Activated B cell treated with CpG ODN at 0.5 μM for 24 hours (primary cell): Measurements from ENCODE around the gene RTTN. TPM values are rescaled to one million over a fixed set of nuclear protein-coding genes. Genes with fewer than 3 reads are reported as not detected.

Source experiments
- ATAC-seq: fragments of 200-7000 bp; cut with Tn5 transposase; one replicate; pipeline ENCODE4 v1.10.0; 2021; ENCODE audit warnings: low read depth, mild to moderate bottlenecking, moderate library complexity
- CTCF ChIA-PET: fragments of 350-600 bp; sonication (Branson Sonifier 250); formaldehyde crosslinking; loops from one replicate; lab custom pipeline; 2021; ENCODE audit warnings: antibody characterized with exemption; lab: Charles Lee
- POLR2A ChIA-PET: fragments of 350-600 bp; sonication (Branson Sonifier 250); formaldehyde crosslinking; loops from one replicate; lab custom pipeline; 2021; ENCODE audit warnings: antibody characterized with exemption; lab: Charles Lee
- DNase-seq: peaks from one replicate; pipeline ENCODE4 v3.0.0; 2022
- H3K27ac Mint-ChIP-seq: one replicate; pipeline ENCODE4 v1.8.0; 2020; ENCODE audit warnings: mixed read lengths
- H3K27me3 Mint-ChIP-seq: one replicate; pipeline ENCODE4 v1.8.0; 2021; ENCODE audit warnings: mixed read lengths
- H3K36me3 Mint-ChIP-seq: one replicate; pipeline ENCODE4 v1.8.0; 2021; ENCODE audit warnings: low read depth, mixed read lengths
- H3K4me1 Mint-ChIP-seq: one replicate; pipeline ENCODE4 v1.8.0; 2021; ENCODE audit warnings: mixed read lengths
- H3K4me3 Mint-ChIP-seq: one replicate; pipeline ENCODE4 v1.8.0; 2020; ENCODE audit warnings: mild to moderate bottlenecking, mixed read lengths
- H3K9me3 Mint-ChIP-seq: one replicate; pipeline ENCODE4 v1.8.0; 2020; ENCODE audit warnings: mixed read lengths
- CTCF ChIP-seq: fragments of 200-600 bp; IDR thresholded peaks from one replicate; pipeline ENCODE4 v1.8.0; 2022; ENCODE audit warnings: antibody characterized with exemption, mild to moderate bottlenecking
- intact Hi-C: fragments of 100-400 bp; cut with micrococcal nuclease; formaldehyde crosslinking; loops from one replicate; pipeline ENCODE4 v1.15.1; 2024
- total RNA-seq: library from RNA; stranded (reverse); gene quantifications from 2 replicates; pipeline ENCODE4 v1.2.3, GENCODE V29; 2022

RTTN gene
- total RNA-seq, 1 donor from 2014 or later, result 25.9 TPM

DNA sequence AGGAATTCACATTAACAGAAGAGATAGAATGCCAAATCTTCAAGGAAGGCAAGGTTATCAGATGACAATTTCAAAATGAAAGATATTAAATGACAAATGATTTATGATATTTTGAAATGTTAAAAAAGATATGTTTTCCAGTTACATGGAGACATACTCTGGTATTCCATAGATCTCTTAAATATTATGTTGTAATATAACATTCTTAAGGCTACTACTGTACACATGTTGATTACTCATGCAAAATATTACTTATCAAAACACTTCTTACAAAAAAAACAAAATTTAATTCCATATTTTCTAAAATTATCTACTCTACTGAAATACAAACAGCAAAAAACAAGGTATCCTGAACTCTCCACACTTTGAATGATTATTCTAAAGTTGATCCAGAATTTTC, 22.9 kb downstream of the RTTN start:
- Mint-ChIP-seq H3K27me3 (no peaks in the 10 kb centered on the region), H3K4me3 (no peak overlapping the region), H3K36me3 (peaks cover 62% of the 10 kb centered on the region), H3K27ac (no peak overlapping the region), H3K4me1 (no peaks in the 10 kb centered on the region), H3K9me3 (no peaks in the 10 kb centered on the region)
- DNase-seq (no peak), ATAC-seq (no peak)
- intact Hi-C loops, result no loop called here
- TF ChIP-seq CTCF, result no peak
- CTCF ChIA-PET, result interaction anchor here (2.5 kb wide), 1 partner anchor 12 kb away, joined by 9 read pairs; no protein-coding TSS in a partner anchor
- POLR2A ChIA-PET, result no interaction called here

DNA sequence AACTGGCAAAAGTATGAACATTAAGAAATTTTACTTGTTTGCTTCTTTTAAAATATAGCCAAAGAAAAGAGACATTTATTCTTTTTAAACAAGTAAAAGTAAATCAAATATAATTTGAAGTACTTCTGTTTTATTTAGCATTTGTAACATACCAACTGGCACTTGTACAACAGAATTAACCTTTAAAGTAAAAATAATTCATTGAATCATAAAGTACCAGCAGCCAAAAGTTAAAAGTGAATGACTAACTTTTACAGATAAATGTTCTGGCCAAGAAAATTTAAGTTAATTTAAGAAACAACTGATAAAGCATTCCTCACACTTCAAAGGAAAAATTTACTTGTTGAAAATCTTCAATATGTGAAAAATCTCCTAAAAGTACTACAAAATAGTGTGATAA, 23.8 kb downstream of the RTTN start:
- H3K27me3 Mint-ChIP-seq, result no peaks in the 10 kb centered on the region
- POLR2A ChIA-PET, result no interaction called here
- H3K27ac Mint-ChIP-seq, result no peak overlapping the region
- ATAC-seq (no peak), DNase-seq (no peak)
- H3K4me1 Mint-ChIP-seq, result no peaks in the 10 kb centered on the region
- no peak for TF ChIP-seq CTCF
- H3K36me3 Mint-ChIP-seq, result peaks cover 57% of the 10 kb centered on the region
- intact Hi-C loops, result no loop called here
- no peak overlapping the region for H3K4me3 Mint-ChIP-seq
- no peaks in the 10 kb centered on the region for H3K9me3 Mint-ChIP-seq
- CTCF ChIA-PET, result no interaction called here

GRCh38 chr18:70181015-70181414, 24.5 kb downstream of the RTTN start:
- ATAC-seq (no peak), DNase-seq (no peak)
- ChIA-PET CTCF (no interaction called here), POLR2A (no interaction called here)
- intact Hi-C loops, result no loop called here
- Mint-ChIP-seq H3K27ac (no peak overlapping the region), H3K9me3 (no peaks in the 10 kb centered on the region), H3K4me3 (no peak overlapping the region), H3K36me3 (peaks cover 55% of the 10 kb centered on the region), H3K27me3 (no peaks in the 10 kb centered on the region), H3K4me1 (no peaks in the 10 kb centered on the region)
- no peak for TF ChIP-seq CTCF

DNA sequence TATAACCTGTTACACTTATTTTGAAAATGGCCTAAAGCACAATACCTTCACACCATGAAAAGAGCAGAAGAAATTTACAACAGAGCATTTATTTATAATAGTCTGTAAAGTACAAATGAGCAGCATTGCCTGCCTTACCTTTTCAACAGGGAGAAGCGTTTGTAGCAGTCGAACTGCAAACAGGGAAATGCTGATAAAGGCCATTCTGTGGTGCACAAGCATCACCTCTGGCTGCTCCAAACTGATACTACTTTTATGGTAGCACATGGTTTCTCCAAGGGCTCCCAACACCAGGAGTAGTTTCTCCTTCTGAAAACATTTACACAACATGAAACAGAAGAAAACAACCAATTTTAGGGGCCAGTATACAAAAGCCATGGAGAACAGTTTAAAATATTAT, 28.9 kb downstream of the RTTN start:
- Mint-ChIP-seq H3K36me3 (peaks cover 37% of the 10 kb centered on the region), H3K27ac (no peak overlapping the region), H3K27me3 (no peaks in the 10 kb centered on the region), H3K9me3 (no peaks in the 10 kb centered on the region), H3K4me1 (no peaks in the 10 kb centered on the region), H3K4me3 (no peak overlapping the region)
- DNase-seq, result no peak
- POLR2A ChIA-PET, result no interaction called here
- ATAC-seq, result no peak
- no peak for TF ChIP-seq CTCF
- intact Hi-C loops, result no loop called here
- CTCF ChIA-PET, result no interaction called here

DNA sequence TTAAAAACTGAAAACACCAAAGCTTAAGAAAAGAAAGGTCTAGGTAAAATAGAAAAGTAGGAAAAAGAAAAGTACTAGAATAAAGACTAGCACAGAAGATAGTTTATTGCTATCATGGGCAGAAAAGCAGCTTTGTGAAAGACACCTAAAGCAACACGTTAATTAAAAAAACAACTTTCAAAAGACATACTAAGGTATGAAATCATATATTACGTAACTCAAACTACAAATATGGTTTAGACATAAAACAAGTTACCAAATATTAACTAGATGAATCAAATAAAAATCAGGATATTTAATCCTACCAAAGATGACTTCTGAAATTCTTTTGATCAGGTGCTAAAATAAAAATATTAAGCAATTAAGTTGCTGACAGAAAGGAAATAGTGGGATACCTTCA, 30.3 kb downstream of the RTTN start:
- no peak overlapping the region for H3K27ac Mint-ChIP-seq
- H3K9me3 Mint-ChIP-seq, result no peaks in the 10 kb centered on the region
- peaks cover 44% of the 10 kb centered on the region for H3K36me3 Mint-ChIP-seq
- H3K4me3 Mint-ChIP-seq, result no peak overlapping the region
- no peaks in the 10 kb centered on the region for H3K27me3 Mint-ChIP-seq
- H3K4me1 Mint-ChIP-seq, result no peaks in the 10 kb centered on the region
- POLR2A ChIA-PET, result no interaction called here
- CTCF ChIA-PET, result no interaction called here
- intact Hi-C loops, result no loop called here
- DNase-seq (no peak), ATAC-seq (no peak)
- TF ChIP-seq CTCF, result no peak
